Kidney (tissue), 14 donors: Measurements from ENCODE around the gene EIF1AX. TPM values are rescaled to one million over a fixed set of nuclear protein-coding genes. Genes with fewer than 3 reads are reported as not detected.
"Not testable (repeated sequence)": the region's sequence is repeated elsewhere in the genome, so short reads cannot be mapped to it uniquely, and the experiment has no call there.

Experiments used
- DNase-seq, 5 donors: peaks; one replicate each; pipeline ENCODE4 v3.0.0-alpha.2; 2013 to 2020
- FAIRE-seq: peaks from 2 replicates; lab custom pipeline; 2012; peaks lifted over from hg19 to GRCh38; lab: Jason Lieb, UNC
- H3K27ac ChIP-seq, 2 donors: one replicate each; pipeline ENCODE4 v1.7.0; 2013; ENCODE audit warnings: low read depth in 2 of 2, low read length in 2 of 2, inconsistent platforms in 1 of 2
- H3K27me3 ChIP-seq: one replicate; pipeline ENCODE4 v1.7.1; 2013; ENCODE audit warnings: low read length, inconsistent platforms; ENCODE audit not compliant: control insufficient read depth, insufficient read depth
- H3K36me3 ChIP-seq, 3 donors: one replicate each; pipeline versions ENCODE4 v1.7.0 to v1.7.1; 2013; ENCODE audit warnings: low read length in 3 of 3, control low read depth in 1 of 3, inconsistent platforms in 1 of 3; ENCODE audit not compliant: insufficient read depth in 3 of 3, control insufficient read depth in 2 of 3
- H3K4me1 ChIP-seq, 3 donors: one replicate each; pipeline versions ENCODE4 v1.7.0 to v1.7.1; 2013; ENCODE audit warnings: low read length in 3 of 3, inconsistent platforms in 1 of 3, low read depth in 1 of 3; ENCODE audit not compliant: control insufficient read depth in 2 of 3, insufficient read depth in 2 of 3
- H3K4me3 ChIP-seq, 3 donors: one replicate each; pipeline versions ENCODE4 v1.7.0 to v1.8.1; 2013; ENCODE audit warnings: low read length in 3 of 3, control low read depth in 1 of 3, inconsistent platforms in 1 of 3
- H3K9ac ChIP-seq, 3 donors: one replicate each; pipeline versions ENCODE4 v1.7.0 to v1.7.1; 2013; ENCODE audit warnings: low read length in 3 of 3, control low read depth in 1 of 3, inconsistent platforms in 1 of 3
- H3K9me3 ChIP-seq, 3 donors: one replicate each; pipeline versions ENCODE4 v1.7.0 to v1.7.1; 2013; ENCODE audit warnings: low read length in 3 of 3, control low read depth in 1 of 3, inconsistent platforms in 1 of 3; ENCODE audit not compliant: control insufficient read depth in 2 of 3, insufficient read depth in 1 of 3
- intact Hi-C: fragments of 100-400 bp; cut with DNase I; formaldehyde crosslinking; loops from one replicate; pipeline ENCODE4 v1.11.1; 2022
- polyA plus RNA-seq: library from polyadenylated mRNA; stranded (reverse); fragments of 350-450 nt; fragmentation: Illumina TruSeq; extraction: RNeasy Lipid Tissue Mini Kit (QIAGEN cat#74804); gene quantifications from one replicate; pipeline ENCODE4 v1.2.3, GENCODE V29; 2014; ENCODE audit warnings: low read depth, low replicate concordance; ENCODE audit not compliant: insufficient read depth
- total RNA-seq: library from RNA; stranded (reverse); fragmentation: NEBNext Ultra II Directional; extraction: Animal tissue kit (Norgen Biotek cat#: 25700); gene quantifications from one replicate; pipeline ENCODE4 v1.2.1, GENCODE V29; 2021
- TF ChIP-seq, protein P1 (sequence below): IDR thresholded peaks from 3 replicates; pipeline ENCODE4 v1.5.1; 2012; ENCODE audit warnings: mild to moderate bottlenecking, moderate library complexity, borderline replicate concordance; ENCODE audit not compliant: insufficient read depth; ENCODE audit errors: extremely low read depth
- donor health status: control.
- donor health status: control.
- donor health status: control.
- donor health status: control.
- donor health status: control.
- donor health status: DM: yes; HTN: yes; CAD: no.
- donor health status: Normal renal cell carcinoma (clear cell type).

Gene EIF1AX
- total and polyA plus RNA-seq, 2 donors from 2014 or later: 29.4 to 104 TPM

DNA sequence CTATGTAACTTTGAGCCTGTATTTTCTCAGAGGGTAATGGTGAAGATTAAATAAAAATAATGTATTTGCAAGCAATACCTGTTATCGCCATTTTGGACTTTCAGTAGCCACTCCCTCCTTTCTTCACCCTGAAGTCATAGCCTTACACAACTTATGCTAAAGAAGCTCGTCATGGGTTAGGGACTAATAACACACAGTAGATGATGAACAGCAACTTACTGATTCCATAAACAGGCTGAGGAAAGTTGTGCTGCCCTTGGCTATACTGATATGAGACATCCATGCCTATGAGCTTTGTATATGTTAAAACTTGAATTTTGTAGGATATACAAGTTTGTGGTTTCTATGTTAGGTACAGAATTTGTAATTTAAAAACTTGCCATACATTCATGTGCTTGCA, 31.7 kb upstream of the EIF1AX start:
- DNase-seq (no peak), FAIRE-seq (no peak)
- no peaks in the 10 kb centered on the region for H3K9me3 ChIP-seq
- TF ChIP-seq, protein P1, sequence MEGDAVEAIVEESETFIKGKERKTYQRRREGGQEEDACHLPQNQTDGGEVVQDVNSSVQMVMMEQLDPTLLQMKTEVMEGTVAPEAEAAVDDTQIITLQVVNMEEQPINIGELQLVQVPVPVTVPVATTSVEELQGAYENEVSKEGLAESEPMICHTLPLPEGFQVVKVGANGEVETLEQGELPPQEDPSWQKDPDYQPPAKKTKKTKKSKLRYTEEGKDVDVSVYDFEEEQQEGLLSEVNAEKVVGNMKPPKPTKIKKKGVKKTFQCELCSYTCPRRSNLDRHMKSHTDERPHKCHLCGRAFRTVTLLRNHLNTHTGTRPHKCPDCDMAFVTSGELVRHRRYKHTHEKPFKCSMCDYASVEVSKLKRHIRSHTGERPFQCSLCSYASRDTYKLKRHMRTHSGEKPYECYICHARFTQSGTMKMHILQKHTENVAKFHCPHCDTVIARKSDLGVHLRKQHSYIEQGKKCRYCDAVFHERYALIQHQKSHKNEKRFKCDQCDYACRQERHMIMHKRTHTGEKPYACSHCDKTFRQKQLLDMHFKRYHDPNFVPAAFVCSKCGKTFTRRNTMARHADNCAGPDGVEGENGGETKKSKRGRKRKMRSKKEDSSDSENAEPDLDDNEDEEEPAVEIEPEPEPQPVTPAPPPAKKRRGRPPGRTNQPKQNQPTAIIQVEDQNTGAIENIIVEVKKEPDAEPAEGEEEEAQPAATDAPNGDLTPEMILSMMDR: no peak
- H3K4me1 ChIP-seq: no peaks in the 10 kb centered on the region
- intact Hi-C loops: no loop called here
- no peak overlapping the region for H3K27ac ChIP-seq
- no peak overlapping the region for H3K4me3 ChIP-seq
- H3K27me3 ChIP-seq: peaks cover 11% of the 10 kb centered on the region
- peaks cover 0 to 19% (median 7%) of the 10 kb centered on the region in 3 donors for H3K36me3 ChIP-seq
- H3K9ac ChIP-seq: no peak overlapping the region

GRCh38 chrX:20171887-20172286, 30.2 kb upstream of the EIF1AX start:
- peaks cover 0 to 19% (median 7%) of the 10 kb centered on the region in 3 donors for H3K36me3 ChIP-seq
- peaks cover 9% of the 10 kb centered on the region for H3K27me3 ChIP-seq
- no peaks in the 10 kb centered on the region for H3K4me1 ChIP-seq
- H3K9ac ChIP-seq: no peak overlapping the region
- no peak for DNase-seq
- H3K9me3 ChIP-seq: no peaks in the 10 kb centered on the region
- intact Hi-C loops: no loop called here
- H3K4me3 ChIP-seq: no peak overlapping the region
- no peak overlapping the region for H3K27ac ChIP-seq
- TF ChIP-seq, protein P1: no peak
- FAIRE-seq: no peak

- H3K9me3 ChIP-seq, H3K9ac ChIP-seq, H3K4me3 ChIP-seq, intact Hi-C loops, H3K4me1 ChIP-seq, H3K36me3 ChIP-seq, FAIRE-seq, H3K27me3 ChIP-seq, H3K27ac ChIP-seq, DNase-seq: not testable (repeated sequence)
Observed at GRCh38 chrX:20162516-20162915, 20.9 kb upstream of the EIF1AX start.

DNA sequence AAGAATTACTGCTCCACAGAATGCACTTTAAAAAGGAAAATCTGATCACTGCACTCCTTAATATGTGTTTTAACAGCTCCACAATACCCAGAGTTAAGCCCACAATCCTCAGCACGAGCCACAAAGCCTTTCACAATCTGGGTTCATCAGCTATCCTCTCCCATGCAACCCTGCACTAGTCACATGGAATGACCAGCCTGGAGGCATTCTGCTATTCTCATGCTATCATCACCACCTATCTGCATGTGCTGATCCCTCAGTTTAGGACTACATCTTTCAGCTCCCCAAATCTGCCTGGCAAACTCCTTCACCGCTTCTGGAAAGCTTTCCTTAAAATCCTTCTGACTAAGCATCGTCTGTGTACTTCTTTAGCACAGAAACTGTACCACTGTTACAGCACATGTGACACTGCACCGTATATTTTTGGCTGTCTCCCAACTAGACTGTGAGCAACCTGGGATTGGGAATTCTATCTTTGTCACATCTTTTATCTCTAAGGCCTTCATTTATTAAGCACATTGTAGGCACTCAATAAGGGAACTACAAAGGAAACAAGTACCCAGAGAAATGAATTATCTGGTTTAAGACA, 18.3 kb upstream of the EIF1AX start:
- Histone ChIP-seq H3K27ac (no peak overlapping the region), H3K4me1 (no peaks in the 10 kb centered on the region), H3K9me3 (no peaks in the 10 kb centered on the region), H3K36me3 (peaks cover 0 to 8% (median 8%) of the 10 kb centered on the region in 3 donors), H3K27me3 (peaks cover 15% of the 10 kb centered on the region), H3K9ac (no peak overlapping the region), H3K4me3 (no peak overlapping the region)
- TF ChIP-seq, protein P1: no peak
- intact Hi-C loops: no loop called here
- no peak for FAIRE-seq
- no peak for DNase-seq
